ENCODE data around the gene PHC2.

The PHC2 gene

GRCh38 chr1:33429856-33430691, 821 bp downstream of the PHC2 start:
- DNase-seq, result peak; percentile 10
- Histone ChIP-seq H3K4me1 (ENCODE audit: control insufficient read depth, low read depth, low read length) (no peaks in the 10 kb centered on the region), H3K27me3 (ENCODE audit: insufficient read depth, low read length, poor library complexity) (peaks cover 21% of the 10 kb centered on the region), H4K8ac (ENCODE audit: low read depth, low read length) (no peak overlapping the region), H3K27ac (ENCODE audit: low read depth, low read length) (no peak overlapping the region), H2AK5ac (ENCODE audit: low read length) (no peak overlapping the region), H2BK5ac (ENCODE audit: low read length) (no peak overlapping the region), H3K79me1 (ENCODE audit: low read length) (no peaks in the 10 kb centered on the region), H2BK120ac (ENCODE audit: low read depth, low read length) (no peak overlapping the region), H3K36me3 (ENCODE audit: control insufficient read depth, insufficient read depth, low read length) (no peaks in the 10 kb centered on the region), H3K9ac (ENCODE audit: low read length) (peak overlapping the region; percentile 66), H3K79me2 (ENCODE audit: control insufficient read depth, insufficient read depth, low read length) (no peaks in the 10 kb centered on the region), H3K4ac (ENCODE audit: low read depth, low read length) (no peak overlapping the region), H3K18ac (ENCODE audit: low read length) (no peak overlapping the region), H3K23ac (ENCODE audit: low read length) (no peak overlapping the region), H3K56ac (ENCODE audit: low read length) (peak overlapping the region; percentile 79), H3K4me2 (ENCODE audit: low read length) (peak overlapping the region; percentile 84), H3K4me3 (ENCODE audit: low read length) (peak overlapping the region; percentile 42), H2BK15ac (replicated peaks; ENCODE audit: low read depth) (no peak overlapping the region), H4K5ac (ENCODE audit: low read length) (no peak overlapping the region)
- WGBS (ENCODE audit: extremely low coverage, insufficient coverage, low lambda C conversion rate), result no CpG with 5 or more reads among the region's 54 CpGs

- no peak overlapping the region for H3K23ac ChIP-seq (ENCODE audit: low read length)
- H4K8ac ChIP-seq (ENCODE audit: low read depth, low read length), result no peak overlapping the region
- no peaks in the 10 kb centered on the region for H3K79me1 ChIP-seq (ENCODE audit: low read length)
- no peaks in the 10 kb centered on the region for H3K79me2 ChIP-seq (ENCODE audit: control insufficient read depth, insufficient read depth, low read length)
- H2BK5ac ChIP-seq (ENCODE audit: low read length), result no peak overlapping the region
- peaks cover 21% of the 10 kb centered on the region for H3K27me3 ChIP-seq (ENCODE audit: insufficient read depth, low read length, poor library complexity)
- no peak overlapping the region for H2AK5ac ChIP-seq (ENCODE audit: low read length)
- no peak overlapping the region for H3K18ac ChIP-seq (ENCODE audit: low read length)
- no peak overlapping the region for H3K56ac ChIP-seq (ENCODE audit: low read length)
- H3K4me1 ChIP-seq (ENCODE audit: control insufficient read depth, low read depth, low read length), result no peaks in the 10 kb centered on the region
- no peak overlapping the region for H3K4ac ChIP-seq (ENCODE audit: low read depth, low read length)
- H4K5ac ChIP-seq (ENCODE audit: low read length), result no peak overlapping the region
- H2BK120ac ChIP-seq (ENCODE audit: low read depth, low read length), result no peak overlapping the region
- H3K4me3 ChIP-seq (ENCODE audit: low read length), result no peak overlapping the region
- H3K9ac ChIP-seq (ENCODE audit: low read length), result no peak overlapping the region
- H2BK15ac ChIP-seq (replicated peaks; ENCODE audit: low read depth), result no peak overlapping the region
- DNase-seq, result no peak
- no peak overlapping the region for H3K27ac ChIP-seq (ENCODE audit: low read depth, low read length)
- H3K4me2 ChIP-seq (ENCODE audit: low read length), result no peak overlapping the region
- no peaks in the 10 kb centered on the region for H3K36me3 ChIP-seq (ENCODE audit: control insufficient read depth, insufficient read depth, low read length)
- WGBS (ENCODE audit: extremely low coverage, insufficient coverage, low lambda C conversion rate), result no CpG with 5 or more reads among the region's 2 CpGs
Observed at GRCh38 chr1:33429332-33429731, 1.6 kb downstream of the PHC2 start.

- Histone ChIP-seq H2BK15ac (replicated peaks; ENCODE audit: low read depth) (no peak overlapping the region), H2AK5ac (ENCODE audit: low read length) (no peak overlapping the region), H3K4me2 (ENCODE audit: low read length) (no peak overlapping the region), H3K79me1 (ENCODE audit: low read length) (no peaks in the 10 kb centered on the region), H3K4me1 (ENCODE audit: control insufficient read depth, low read depth, low read length) (no peaks in the 10 kb centered on the region), H3K23ac (ENCODE audit: low read length) (no peak overlapping the region), H3K36me3 (ENCODE audit: control insufficient read depth, insufficient read depth, low read length) (no peaks in the 10 kb centered on the region), H2BK5ac (ENCODE audit: low read length) (no peak overlapping the region), H4K8ac (ENCODE audit: low read depth, low read length) (no peak overlapping the region), H3K27me3 (ENCODE audit: insufficient read depth, low read length, poor library complexity) (peaks cover 21% of the 10 kb centered on the region), H3K18ac (ENCODE audit: low read length) (no peak overlapping the region), H3K79me2 (ENCODE audit: control insufficient read depth, insufficient read depth, low read length) (no peaks in the 10 kb centered on the region), H3K9ac (ENCODE audit: low read length) (no peak overlapping the region), H2BK120ac (ENCODE audit: low read depth, low read length) (no peak overlapping the region), H3K56ac (ENCODE audit: low read length) (no peak overlapping the region), H3K4me3 (ENCODE audit: low read length) (no peak overlapping the region), H3K4ac (ENCODE audit: low read depth, low read length) (no peak overlapping the region), H4K5ac (ENCODE audit: low read length) (no peak overlapping the region), H3K27ac (ENCODE audit: low read depth, low read length) (no peak overlapping the region)
- DNase-seq, result no peak
- WGBS (ENCODE audit: extremely low coverage, insufficient coverage, low lambda C conversion rate), result no CpG with 5 or more reads among the region's 2 CpGs
Observed at GRCh38 chr1:33428661-33429060, 2.2 kb downstream of the PHC2 start.

- no peak overlapping the region for H3K4ac ChIP-seq (ENCODE audit: low read depth, low read length)
- no peak overlapping the region for H3K4me3 ChIP-seq (ENCODE audit: low read length)
- no peak overlapping the region for H2AK5ac ChIP-seq (ENCODE audit: low read length)
- H2BK5ac ChIP-seq (ENCODE audit: low read length), result no peak overlapping the region
- DNase-seq, result no peak
- H2BK120ac ChIP-seq (ENCODE audit: low read depth, low read length), result no peak overlapping the region
- no peaks in the 10 kb centered on the region for H3K4me1 ChIP-seq (ENCODE audit: control insufficient read depth, low read depth, low read length)
- H3K79me1 ChIP-seq (ENCODE audit: low read length), result no peaks in the 10 kb centered on the region
- H3K27me3 ChIP-seq (ENCODE audit: insufficient read depth, low read length, poor library complexity), result peaks cover 21% of the 10 kb centered on the region
- no peak overlapping the region for H3K18ac ChIP-seq (ENCODE audit: low read length)
- H3K79me2 ChIP-seq (ENCODE audit: control insufficient read depth, insufficient read depth, low read length), result no peaks in the 10 kb centered on the region
- no peak overlapping the region for H3K27ac ChIP-seq (ENCODE audit: low read depth, low read length)
- H3K56ac ChIP-seq (ENCODE audit: low read length), result no peak overlapping the region
- H2BK15ac ChIP-seq (replicated peaks; ENCODE audit: low read depth), result no peak overlapping the region
- H3K4me2 ChIP-seq (ENCODE audit: low read length), result no peak overlapping the region
- H3K23ac ChIP-seq (ENCODE audit: low read length), result no peak overlapping the region
- no peak overlapping the region for H4K5ac ChIP-seq (ENCODE audit: low read length)
- WGBS (ENCODE audit: extremely low coverage, insufficient coverage, low lambda C conversion rate), result no CpG with 5 or more reads among the region's 3 CpGs
- H4K8ac ChIP-seq (ENCODE audit: low read depth, low read length), result no peak overlapping the region
- no peak overlapping the region for H3K9ac ChIP-seq (ENCODE audit: low read length)
- H3K36me3 ChIP-seq (ENCODE audit: control insufficient read depth, insufficient read depth, low read length), result no peaks in the 10 kb centered on the region
Observed at GRCh38 chr1:33426916-33427315, 4.0 kb downstream of the PHC2 start.

GRCh38 chr1:33425900-33426299, 5.0 kb downstream of the PHC2 start:
- Histone ChIP-seq H3K4me3 (ENCODE audit: low read length) (no peak overlapping the region), H3K56ac (ENCODE audit: low read length) (no peak overlapping the region), H3K79me2 (ENCODE audit: control insufficient read depth, insufficient read depth, low read length) (no peaks in the 10 kb centered on the region), H3K4me2 (ENCODE audit: low read length) (no peak overlapping the region), H3K23ac (ENCODE audit: low read length) (no peak overlapping the region), H4K8ac (ENCODE audit: low read depth, low read length) (no peak overlapping the region), H3K36me3 (ENCODE audit: control insufficient read depth, insufficient read depth, low read length) (no peaks in the 10 kb centered on the region), H2AK5ac (ENCODE audit: low read length) (no peak overlapping the region), H3K4me1 (ENCODE audit: control insufficient read depth, low read depth, low read length) (no peaks in the 10 kb centered on the region), H2BK5ac (ENCODE audit: low read length) (no peak overlapping the region), H3K9ac (ENCODE audit: low read length) (no peak overlapping the region), H3K4ac (ENCODE audit: low read depth, low read length) (no peak overlapping the region), H3K27ac (ENCODE audit: low read depth, low read length) (no peak overlapping the region), H3K79me1 (ENCODE audit: low read length) (no peaks in the 10 kb centered on the region), H2BK15ac (replicated peaks; ENCODE audit: low read depth) (no peak overlapping the region), H4K5ac (ENCODE audit: low read length) (no peak overlapping the region), H2BK120ac (ENCODE audit: low read depth, low read length) (no peak overlapping the region), H3K18ac (ENCODE audit: low read length) (no peak overlapping the region), H3K27me3 (ENCODE audit: insufficient read depth, low read length, poor library complexity) (peaks cover 21% of the 10 kb centered on the region)
- WGBS (ENCODE audit: extremely low coverage, insufficient coverage, low lambda C conversion rate), result no CpG with 5 or more reads among the region's 2 CpGs
- DNase-seq, result no peak

GRCh38 chr1:33424610-33425009, 6.3 kb downstream of the PHC2 start:
- Histone ChIP-seq H3K27ac (ENCODE audit: low read depth, low read length) (no peak overlapping the region), H3K56ac (ENCODE audit: low read length) (no peak overlapping the region), H3K9ac (ENCODE audit: low read length) (no peak overlapping the region), H2BK120ac (ENCODE audit: low read depth, low read length) (no peak overlapping the region), H3K4me2 (ENCODE audit: low read length) (no peak overlapping the region), H3K4ac (ENCODE audit: low read depth, low read length) (no peak overlapping the region), H2BK5ac (ENCODE audit: low read length) (no peak overlapping the region), H3K23ac (ENCODE audit: low read length) (no peak overlapping the region), H2BK15ac (replicated peaks; ENCODE audit: low read depth) (no peak overlapping the region), H3K36me3 (ENCODE audit: control insufficient read depth, insufficient read depth, low read length) (no peaks in the 10 kb centered on the region), H2AK5ac (ENCODE audit: low read length) (no peak overlapping the region), H4K5ac (ENCODE audit: low read length) (no peak overlapping the region), H3K4me1 (ENCODE audit: control insufficient read depth, low read depth, low read length) (no peaks in the 10 kb centered on the region), H3K27me3 (ENCODE audit: insufficient read depth, low read length, poor library complexity) (peaks cover 14% of the 10 kb centered on the region), H3K79me2 (ENCODE audit: control insufficient read depth, insufficient read depth, low read length) (no peaks in the 10 kb centered on the region), H3K18ac (ENCODE audit: low read length) (no peak overlapping the region), H3K4me3 (ENCODE audit: low read length) (no peak overlapping the region), H3K79me1 (ENCODE audit: low read length) (no peaks in the 10 kb centered on the region), H4K8ac (ENCODE audit: low read depth, low read length) (no peak overlapping the region)
- DNase-seq, result peak; percentile 22
- WGBS (ENCODE audit: extremely low coverage, insufficient coverage, low lambda C conversion rate), result no CpG with 5 or more reads among the region's 2 CpGs
